GM23338 (cell line): ENCODE results near the gene C2CD5. TPM values are rescaled to one million over a fixed set of nuclear protein-coding genes. Genes with fewer than 3 reads are reported as not detected.

ENCODE experiments used
- ATAC-seq: fragments of 200-7000 bp; cut with Tn5 transposase; 3 replicates; pipeline ENCODE4 v1.9.1; 2020
- DNase-seq: peaks from one replicate; pipeline ENCODE4 v3.0.0-alpha.2; 2015; ENCODE audit warnings: low spot score
- H2AFZ ChIP-seq: fragments of 200-600 bp; sonication (generic); 2 replicates; pipeline ENCODE4 v1.8.0; 2016; ENCODE audit warnings: antibody characterized with exemption, mild to moderate bottlenecking, moderate library complexity
- H3F3A ChIP-seq: fragments of 200-600 bp; sonication (generic); replicated peaks from 2 replicates; pipeline ENCODE4 v1.8.0; 2017; ENCODE audit warnings: antibody characterized with exemption, mixed run types, low read depth
- H3K27ac ChIP-seq: fragments of 200-600 bp; sonication (generic); 2 replicates; pipeline ENCODE4 v1.6.1; 2016; ENCODE audit warnings: low read depth
- H3K27me3 ChIP-seq: fragments of 200-600 bp; sonication (generic); 2 replicates; pipeline ENCODE4 v1.8.0; 2016; ENCODE audit warnings: mild to moderate bottlenecking, mixed run types, moderate library complexity; ENCODE audit not compliant: insufficient read depth
- H3K36me3 ChIP-seq: fragments of 200-600 bp; sonication (generic); 2 replicates; pipeline ENCODE4 v1.8.0; 2016; ENCODE audit warnings: mild to moderate bottlenecking; ENCODE audit not compliant: insufficient read depth
- H3K4me1 ChIP-seq: fragments of 200-600 bp; sonication (generic); 2 replicates; pipeline ENCODE4 v1.8.0; 2016; ENCODE audit warnings: mild to moderate bottlenecking, moderate library complexity; ENCODE audit not compliant: insufficient read depth
- H3K4me2 ChIP-seq: fragments of 200-600 bp; sonication (generic); 2 replicates; pipeline ENCODE4 v1.7.1; 2017; ENCODE audit warnings: mixed run types
- H3K4me3 ChIP-seq: fragments of 200-600 bp; sonication (generic); 2 replicates; pipeline ENCODE4 v1.6.1; 2016; ENCODE audit warnings: mixed run types
- H3K79me2 ChIP-seq: fragments of 200-600 bp; sonication (generic); replicated peaks from 2 replicates; pipeline ENCODE4 v1.8.0; 2017; ENCODE audit warnings: mild to moderate bottlenecking; ENCODE audit not compliant: insufficient read depth
- H3K9me2 ChIP-seq: fragments of 200-600 bp; sonication (generic); 2 replicates; pipeline ENCODE4 v1.8.0; 2017; ENCODE audit not compliant: insufficient read depth
- H4K20me1 ChIP-seq: fragments of 200-600 bp; sonication (generic); replicated peaks from 2 replicates; pipeline ENCODE4 v1.8.0; 2017; ENCODE audit warnings: mild to moderate bottlenecking; ENCODE audit not compliant: insufficient read depth
- H3K27ac Mint-ChIP-seq: 2 replicates; pipeline ENCODE4 v1.8.0; 2020; ENCODE audit warnings: inconsistent platforms, mild to moderate bottlenecking, moderate library complexity, mixed read lengths
- H3K27me3 Mint-ChIP-seq: 3 replicates; pipeline ENCODE4 v1.8.0; 2022; ENCODE audit warnings: low read depth, mild to moderate bottlenecking, moderate library complexity, mixed read lengths, inconsistent platforms; ENCODE audit not compliant: insufficient read depth, poor library complexity
- H3K36me3 Mint-ChIP-seq: 3 replicates; pipeline ENCODE4 v1.8.0; 2021; ENCODE audit warnings: low read depth, mild to moderate bottlenecking, inconsistent platforms, moderate library complexity, mixed read lengths
- H3K4me1 Mint-ChIP-seq: 3 replicates; pipeline ENCODE4 v1.8.0; 2020; ENCODE audit warnings: mild to moderate bottlenecking, inconsistent platforms, mixed read lengths
- H3K4me3 Mint-ChIP-seq: 3 replicates; pipeline ENCODE4 v1.8.0; 2021; ENCODE audit warnings: moderate library complexity, mild to moderate bottlenecking, inconsistent platforms, mixed read lengths
- H3K9me3 Mint-ChIP-seq: 3 replicates; pipeline ENCODE4 v1.8.0; 2020; ENCODE audit warnings: moderate library complexity, mild to moderate bottlenecking, inconsistent platforms, mixed read lengths
- CREB1 ChIP-seq: fragments of 250-450 bp; sonication (Bioruptor Pico); IDR thresholded peaks from 2 replicates; pipeline ENCODE4 v1.5.0; 2020; ENCODE audit warnings: low read depth, mild to moderate bottlenecking, moderate library complexity
- ETS1 ChIP-seq: IDR thresholded peaks from 2 replicates; pipeline ENCODE4 v1.6.1; 2016; ENCODE audit warnings: antibody characterized with exemption
- EZH2phosphoT487 ChIP-seq: fragments of 200-600 bp; sonication (generic); IDR thresholded peaks from one replicate; pipeline ENCODE4 v1.8.1; 2018; ENCODE audit warnings: antibody characterized with exemption; ENCODE audit not compliant: unreplicated experiment
- JUNB ChIP-seq: IDR thresholded peaks from one replicate; pipeline ENCODE4 v1.6.1; 2016; ENCODE audit warnings: antibody characterized with exemption; ENCODE audit not compliant: unreplicated experiment
- REST ChIP-seq: IDR thresholded peaks from one replicate; pipeline ENCODE4 v1.6.1; 2018; ENCODE audit warnings: antibody characterized with exemption; ENCODE audit not compliant: unreplicated experiment
- STAT1 ChIP-seq: IDR thresholded peaks from one replicate; pipeline ENCODE4 v1.6.1; 2016; ENCODE audit warnings: antibody characterized with exemption; ENCODE audit not compliant: unreplicated experiment
- polyA plus RNA-seq: library from polyadenylated mRNA; unstranded; fragments of >200 nt; fragmentation: Nextera tagmentation; extraction: Ambion mirVana; gene quantifications from 2 replicates; pipeline ENCODE4 v1.2.1, GENCODE V29; 2016
- total RNA-seq: library from RNA; depleted of rRNA; stranded (reverse); fragments of >200 nt; shearing (Covaris generic); gene quantifications from 2 replicates; pipeline ENCODE4 v1.2.3, GENCODE V29; 2014

The C2CD5 gene
- total and polyA plus RNA-seq, 2 experiments from 2014 or later = 22.0 to 68.6 TPM

GRCh38 chr12:22409377-22410164 is 134.8 kb downstream of the C2CD5 start (continued):
- TF ChIP-seq ETS1 (no peak), REST (no peak)

GRCh38 chr12:22408610-22409376 is 135.5 kb downstream of the C2CD5 start:
- no peaks in the 10 kb centered on the region for H3K36me3 Mint-ChIP-seq
- Histone ChIP-seq H3K9me2 (0 out of 2 replicates have a peak, but pooled peaks cover 2% of the 10 kb centered on the region), H3K4me3 (no peak overlapping the region), H3F3A (no peaks in the 10 kb centered on the region), H2AFZ (peak overlapping the region; percentile 60; the same call in 1 of the 2 replicates), H3K36me3 (no peaks in the 10 kb centered on the region), H3K4me2 (no peak overlapping the region), H3K79me2 (no peaks in the 10 kb centered on the region), H3K27ac (no peak overlapping the region; the same call in 1 of the 2 replicates), H3K27me3 (no peaks in the 10 kb centered on the region), H3K4me1 (no peaks in the 10 kb centered on the region), H4K20me1 (no peaks in the 10 kb centered on the region)
- no peak overlapping the region for H3K27ac Mint-ChIP-seq
- DNase-seq = no peak
- no peak overlapping the region for H3K4me3 Mint-ChIP-seq
- TF ChIP-seq CREB1 (CRISPR knock-in tag) (no peak), ETS1 (no peak), STAT1 (no peak), EZH2phosphoT487 (no peak), JUNB (no peak)
- no peaks in the 10 kb centered on the region; the same call in 2 of the 3 replicates for H3K4me1 Mint-ChIP-seq
- peaks cover 10% of the 10 kb centered on the region; the same call in 2 of the 3 replicates for H3K9me3 Mint-ChIP-seq
- ATAC-seq = no peak
- H3K27me3 Mint-ChIP-seq = no peaks in the 10 kb centered on the region
